Dedifferentiated amniotic fluid mesenchymal stem cell (primary cell): Measurements from ENCODE around the gene UNG.

Experiments
- DNase-seq: peaks from one replicate; pipeline ENCODE4 v3.0.0-alpha.2; 2016; ENCODE audit errors: extremely low spot score

The UNG gene

GRCh38 chr12:109156036-109156435 is 58.6 kb downstream of the UNG start:
- DNase-seq = no peak

GRCh38 chr12:109156586-109156985 is 59.2 kb downstream of the UNG start:
- no peak for DNase-seq

- DNase-seq = no peak
Observed at GRCh38 chr12:109157986-109158385, 60.6 kb downstream of the UNG start.

GRCh38 chr12:109160433-109160832 is 63.0 kb downstream of the UNG start:
- DNase-seq = no peak
